H9 (cell line): ENCODE data around the gene CALM1. TPM values are rescaled to one million over a fixed set of nuclear protein-coding genes. Genes with fewer than 3 reads are reported as not detected.

Source experiments
- DNase-seq: peaks from one replicate; pipeline ENCODE4 v3.0.0-alpha.2; 2017
- H2AFZ ChIP-seq: one replicate; pipeline ENCODE4 v1.6.1; 2013; ENCODE audit warnings: mild to moderate bottlenecking, low read length, control low read depth, moderate library complexity
- H2AK5ac ChIP-seq: 2 replicates; pipeline ENCODE4 v1.6.1; 2013; ENCODE audit warnings: low read length, control low read depth, mixed read lengths; ENCODE audit not compliant: insufficient read length
- H2BK120ac ChIP-seq: one replicate; pipeline ENCODE4 v1.6.1; 2013; ENCODE audit warnings: low read depth, mild to moderate bottlenecking, low read length, control low read depth, inconsistent platforms; ENCODE audit not compliant: poor library complexity, severe bottlenecking
- H2BK12ac ChIP-seq: 2 replicates; pipeline ENCODE4 v1.6.1; 2013; ENCODE audit warnings: low read length, control low read depth, mixed read lengths, low read depth; ENCODE audit not compliant: insufficient read length
- H2BK15ac ChIP-seq: 2 replicates; pipeline ENCODE4 v1.6.1; 2013; ENCODE audit warnings: low read depth, low read length, control low read depth
- H2BK20ac ChIP-seq: one replicate; pipeline ENCODE4 v1.6.1; 2013; ENCODE audit warnings: low read depth, mild to moderate bottlenecking, low read length, control low read depth, inconsistent platforms; ENCODE audit not compliant: poor library complexity, severe bottlenecking
- H2BK5ac ChIP-seq: 2 replicates; pipeline ENCODE4 v1.6.1; 2013; ENCODE audit warnings: low read length, control low read depth, mixed read lengths; ENCODE audit not compliant: insufficient read length
- H3K14ac ChIP-seq: 2 replicates; pipeline ENCODE4 v1.6.1; 2013; ENCODE audit warnings: low read length, control low read depth; ENCODE audit not compliant: insufficient read depth
- H3K18ac ChIP-seq: 2 replicates; pipeline ENCODE4 v1.6.1; 2013; ENCODE audit warnings: low read depth, mild to moderate bottlenecking, mixed read lengths, low read length, control low read depth; ENCODE audit not compliant: insufficient read length
- H3K23ac ChIP-seq: 2 replicates; pipeline ENCODE4 v1.6.1; 2013; ENCODE audit warnings: low read length, control low read depth, mixed read lengths, low read depth; ENCODE audit not compliant: insufficient read length
- H3K23me2 ChIP-seq: 2 replicates; pipeline ENCODE4 v1.6.1; 2013; ENCODE audit warnings: low read depth, mild to moderate bottlenecking, mixed read lengths, low read length, control low read depth; ENCODE audit not compliant: insufficient read length, poor library complexity, severe bottlenecking
- H3K27ac ChIP-seq: 2 replicates; pipeline ENCODE4 v1.5.1; 2013; ENCODE audit warnings: low read length, control low read depth, mixed read lengths, low read depth; ENCODE audit not compliant: insufficient read length
- H3K27me3 ChIP-seq: 2 replicates; pipeline ENCODE4 v1.6.1; 2013; ENCODE audit warnings: low read length, control low read depth, inconsistent platforms; ENCODE audit not compliant: insufficient read depth
- H3K4ac ChIP-seq: 2 replicates; pipeline ENCODE4 v1.6.1; 2013; ENCODE audit warnings: low read depth, mild to moderate bottlenecking, control low read depth, inconsistent platforms, low read length, moderate library complexity
- H3K4me1 ChIP-seq: 2 replicates; pipeline ENCODE4 v1.6.1; 2013; ENCODE audit warnings: low read length, control low read depth, inconsistent platforms; ENCODE audit not compliant: insufficient read depth
- H3K4me2 ChIP-seq: 2 replicates; pipeline ENCODE4 v1.6.1; 2013; ENCODE audit warnings: low read length, control low read depth, mixed read lengths; ENCODE audit not compliant: insufficient read length, insufficient read depth
- H3K56ac ChIP-seq: 2 replicates; pipeline ENCODE4 v1.6.1; 2013; ENCODE audit warnings: low read depth, mild to moderate bottlenecking, mixed read lengths, low read length, control low read depth; ENCODE audit not compliant: insufficient read length
- H3K79me1 ChIP-seq: 2 replicates; pipeline ENCODE4 v1.6.1; 2013; ENCODE audit warnings: low read depth, mild to moderate bottlenecking, moderate library complexity, low read length, control low read depth, inconsistent platforms; ENCODE audit not compliant: insufficient read depth, poor library complexity, severe bottlenecking
- H3K79me2 ChIP-seq: 2 replicates; pipeline ENCODE4 v1.6.1; 2013; ENCODE audit warnings: low read length, control low read depth, inconsistent platforms; ENCODE audit not compliant: insufficient read depth
- H3K9ac ChIP-seq: 2 replicates; pipeline ENCODE4 v1.6.1; 2013; ENCODE audit warnings: low read length, control low read depth, mixed read lengths; ENCODE audit not compliant: insufficient read length; ENCODE audit errors: extremely low read depth
- H3K9me3 ChIP-seq: one replicate; pipeline ENCODE4 v1.6.1; 2013; ENCODE audit warnings: low read depth, low read length, inconsistent platforms; ENCODE audit not compliant: control insufficient read depth
- H3T11ph ChIP-seq: one replicate; pipeline ENCODE4 v1.6.1; 2013; ENCODE audit warnings: mild to moderate bottlenecking, low read length, control low read depth, inconsistent platforms
- H4K20me1 ChIP-seq: one replicate; pipeline ENCODE4 v1.6.1; 2013; ENCODE audit not compliant: control insufficient read depth, insufficient read length, insufficient read depth
- H4K5ac ChIP-seq: 2 replicates; pipeline ENCODE4 v1.6.1; 2013; ENCODE audit warnings: low read depth, mild to moderate bottlenecking, mixed read lengths, low read length, control low read depth; ENCODE audit not compliant: insufficient read length
- H4K8ac ChIP-seq: replicated peaks from 2 replicates; pipeline ENCODE4 v1.6.1; 2013; ENCODE audit warnings: low read length, control low read depth, mixed read lengths, low read depth; ENCODE audit not compliant: insufficient read length
- H4K91ac ChIP-seq: 2 replicates; pipeline ENCODE4 v1.6.1; 2013; ENCODE audit warnings: low read depth, mild to moderate bottlenecking, moderate library complexity, mixed read lengths, low read length, control low read depth; ENCODE audit not compliant: insufficient read length
- H3K27ac Mint-ChIP-seq, 3 experiments: 2 replicates in 2 of 3; 3 replicates in 1 of 3; pipeline ENCODE4 v1.8.0; 2020 to 2021; ENCODE audit warnings: mixed read lengths in 3 of 3, mild to moderate bottlenecking in 1 of 3, moderate library complexity in 1 of 3
- H3K27me3 Mint-ChIP-seq: 2 replicates; pipeline ENCODE4 v1.8.0; 2021; ENCODE audit warnings: low read depth, mild to moderate bottlenecking, moderate library complexity, mixed read lengths
- H3K36me3 Mint-ChIP-seq, 3 experiments: 2 replicates in 2 of 3; 3 replicates in 1 of 3; pipeline ENCODE4 v1.8.0; 2020 to 2021; ENCODE audit warnings: low read depth in 3 of 3, mixed read lengths in 3 of 3; ENCODE audit not compliant: insufficient read depth in 1 of 3
- H3K4me1 Mint-ChIP-seq, 2 experiments: 2 replicates each; pipeline ENCODE4 v1.8.0; 2020; ENCODE audit warnings: mixed read lengths in 2 of 2
- H3K4me3 Mint-ChIP-seq, 2 experiments: 2 replicates in 1 of 2; 3 replicates in 1 of 2; pipeline ENCODE4 v1.8.0; 2020 to 2021; ENCODE audit warnings: mild to moderate bottlenecking in 2 of 2, mixed read lengths in 2 of 2, moderate library complexity in 1 of 2
- H3K9me3 Mint-ChIP-seq, 2 experiments: 2 replicates in 1 of 2; 3 replicates in 1 of 2; pipeline ENCODE4 v1.8.0; 2020; ENCODE audit warnings: mild to moderate bottlenecking in 2 of 2, mixed read lengths in 2 of 2, moderate library complexity in 1 of 2
- WGBS: extraction: QIAGEN DNeasy Blood & Tissue Kit; methylation state at CpG from one replicate; pipeline ENCODE4 v1.1.7; 2013; ENCODE audit warnings: missing lambda C conversion rate, low lambda C conversion rate, mixed read lengths; ENCODE audit not compliant: insufficient read length; ENCODE audit errors: extremely low coverage; 5-methylcytosine and 5-hydroxymethylcytosine counted together
- total RNA-seq: library from RNA; stranded (reverse); gene quantifications from 2 replicates; pipeline ENCODE4 v1.2.1, GENCODE V29; 2021
- TF ChIP-seq, protein P1 (sequence below): fragments of 200-600 bp; sonication (generic); conservative IDR thresholded peaks from 3 replicates; pipeline ENCODE4 v1.8.0; 2021; ENCODE audit warnings: antibody characterized with exemption, mild to moderate bottlenecking

Gene CALM1
- total RNA-seq, 1 experiment from 2014 or later, result 354 TPM

DNA sequence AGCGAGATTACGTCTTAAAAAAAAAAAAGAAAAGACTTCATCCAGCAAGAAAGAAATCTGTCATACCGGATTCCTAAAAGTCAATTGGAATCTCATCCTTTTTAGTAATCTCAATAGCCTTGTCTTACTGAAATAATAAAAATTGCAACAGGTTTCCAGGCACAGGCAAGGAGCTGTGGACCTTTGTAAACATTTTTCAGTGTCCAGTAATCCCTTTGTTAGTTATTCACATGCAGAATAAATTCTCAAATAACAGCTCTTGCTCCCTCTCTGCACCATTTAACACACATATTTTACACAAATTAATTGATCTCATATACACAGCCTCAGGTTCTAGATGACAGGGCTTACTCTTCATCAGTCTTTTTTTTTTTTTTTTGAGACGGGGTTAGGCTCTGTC is 22.0 kb upstream of the CALM1 start:
- no peak overlapping the region for H2BK12ac ChIP-seq
- H4K8ac ChIP-seq, result no peak overlapping the region
- no peak for DNase-seq
- H3K4me2 ChIP-seq, result no peak overlapping the region
- no peaks in the 10 kb centered on the region; the same call in 1 of the 2 replicates for H3K27me3 Mint-ChIP-seq
- no peak overlapping the region for H3K18ac ChIP-seq
- no peak overlapping the region for H3K9ac ChIP-seq
- no peak overlapping the region for H2BK120ac ChIP-seq
- H3K79me1 ChIP-seq, result no peaks in the 10 kb centered on the region
- H2BK15ac ChIP-seq, result no peak overlapping the region
- no peak overlapping the region for H2AK5ac ChIP-seq
- no peak overlapping the region for H3K27ac ChIP-seq
- H3T11ph ChIP-seq, result no peak overlapping the region
- WGBS, result no CpG with 5 or more reads among the region's 4 CpGs
- no peak overlapping the region for H3K27ac Mint-ChIP-seq
- no peak overlapping the region for H3K56ac ChIP-seq
- no peak overlapping the region for H2BK20ac ChIP-seq
- no peaks in the 10 kb centered on the region for H4K20me1 ChIP-seq
- no peaks in the 10 kb centered on the region for H3K4me1 Mint-ChIP-seq
- TF ChIP-seq, protein P1, sequence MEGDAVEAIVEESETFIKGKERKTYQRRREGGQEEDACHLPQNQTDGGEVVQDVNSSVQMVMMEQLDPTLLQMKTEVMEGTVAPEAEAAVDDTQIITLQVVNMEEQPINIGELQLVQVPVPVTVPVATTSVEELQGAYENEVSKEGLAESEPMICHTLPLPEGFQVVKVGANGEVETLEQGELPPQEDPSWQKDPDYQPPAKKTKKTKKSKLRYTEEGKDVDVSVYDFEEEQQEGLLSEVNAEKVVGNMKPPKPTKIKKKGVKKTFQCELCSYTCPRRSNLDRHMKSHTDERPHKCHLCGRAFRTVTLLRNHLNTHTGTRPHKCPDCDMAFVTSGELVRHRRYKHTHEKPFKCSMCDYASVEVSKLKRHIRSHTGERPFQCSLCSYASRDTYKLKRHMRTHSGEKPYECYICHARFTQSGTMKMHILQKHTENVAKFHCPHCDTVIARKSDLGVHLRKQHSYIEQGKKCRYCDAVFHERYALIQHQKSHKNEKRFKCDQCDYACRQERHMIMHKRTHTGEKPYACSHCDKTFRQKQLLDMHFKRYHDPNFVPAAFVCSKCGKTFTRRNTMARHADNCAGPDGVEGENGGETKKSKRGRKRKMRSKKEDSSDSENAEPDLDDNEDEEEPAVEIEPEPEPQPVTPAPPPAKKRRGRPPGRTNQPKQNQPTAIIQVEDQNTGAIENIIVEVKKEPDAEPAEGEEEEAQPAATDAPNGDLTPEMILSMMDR, result no peak
- H3K4ac ChIP-seq, result no peak overlapping the region
- no peaks in the 10 kb centered on the region for H3K36me3 Mint-ChIP-seq
- no peaks in the 10 kb centered on the region for H3K9me3 ChIP-seq
- no peaks in the 10 kb centered on the region for H3K9me3 Mint-ChIP-seq
- no peak overlapping the region for H3K4me3 Mint-ChIP-seq
- H3K23ac ChIP-seq, result no peak overlapping the region
- no peaks in the 10 kb centered on the region for H3K4me1 ChIP-seq
- no peak overlapping the region for H4K91ac ChIP-seq
- no peak overlapping the region for H4K5ac ChIP-seq
- no peak overlapping the region for H2BK5ac ChIP-seq
- no peaks in the 10 kb centered on the region for H3K23me2 ChIP-seq
- no peak overlapping the region for H3K14ac ChIP-seq
- no peaks in the 10 kb centered on the region for H3K27me3 ChIP-seq
- H3K79me2 ChIP-seq, result no peaks in the 10 kb centered on the region
- H2AFZ ChIP-seq, result no peak overlapping the region
